ENCODE data around the gene PDE9A.

DNA sequence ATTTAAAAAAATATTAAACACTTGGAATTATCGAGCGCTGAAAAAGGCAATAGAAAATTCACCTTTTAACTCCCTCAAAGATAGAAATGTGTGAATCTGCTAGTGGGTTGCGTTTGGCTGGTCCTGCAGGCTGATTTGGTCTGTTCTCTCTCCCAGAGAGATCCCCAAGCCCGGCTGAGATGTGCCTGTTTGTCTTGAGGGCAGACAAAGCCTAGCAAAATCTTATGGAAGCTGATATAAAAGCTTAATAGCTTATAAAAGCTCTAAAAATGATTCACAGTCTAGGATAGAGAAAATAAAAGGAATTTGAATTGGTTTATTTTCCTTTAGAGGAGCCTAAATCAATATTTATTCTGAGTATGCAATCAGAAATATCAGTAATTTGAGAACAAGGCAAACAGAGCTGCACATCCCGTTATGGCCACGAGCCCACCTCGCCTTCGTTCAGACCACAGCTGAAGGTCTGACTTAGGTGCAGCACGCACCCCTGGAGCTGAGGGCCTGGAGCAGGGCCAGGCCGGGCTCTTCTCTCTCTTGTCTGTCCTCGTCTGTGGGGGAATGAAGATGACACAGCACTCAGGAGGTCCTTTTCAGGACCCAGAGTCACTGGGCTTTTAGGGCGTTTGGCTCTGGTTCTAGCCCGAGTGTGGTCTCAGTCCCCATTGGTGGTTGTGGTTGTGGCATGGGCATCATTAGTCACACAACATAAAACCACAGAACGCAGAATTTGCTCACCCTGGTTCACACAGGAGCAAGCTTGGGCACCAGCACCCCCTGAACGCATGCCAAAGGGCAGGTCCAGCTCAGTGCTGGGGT, 18.6 kb downstream of the PDE9A start:
- TF ChIP-seq POLR2AphosphoS5 (IDR thresholded peaks at IDR 0.05) (no peak), POLR2A (IDR thresholded peaks at IDR 0.05; ENCODE audit: low read depth) (no peak), CTCF (IDR thresholded peaks at IDR 0.05) (no peak)

Data from esophagus muscularis mucosa (tissue), 3 donors.